HG03095 (cell line): ENCODE measurements around the gene SLC2A4.

Experiments
- ATAC-seq: cut with Tn5 transposase; IDR thresholded peaks from one replicate; pipeline ENCODE4 v1.9.1; 2021; ENCODE audit warnings: moderate library complexity; ENCODE audit not compliant: unreplicated experiment

Gene SLC2A4

DNA sequence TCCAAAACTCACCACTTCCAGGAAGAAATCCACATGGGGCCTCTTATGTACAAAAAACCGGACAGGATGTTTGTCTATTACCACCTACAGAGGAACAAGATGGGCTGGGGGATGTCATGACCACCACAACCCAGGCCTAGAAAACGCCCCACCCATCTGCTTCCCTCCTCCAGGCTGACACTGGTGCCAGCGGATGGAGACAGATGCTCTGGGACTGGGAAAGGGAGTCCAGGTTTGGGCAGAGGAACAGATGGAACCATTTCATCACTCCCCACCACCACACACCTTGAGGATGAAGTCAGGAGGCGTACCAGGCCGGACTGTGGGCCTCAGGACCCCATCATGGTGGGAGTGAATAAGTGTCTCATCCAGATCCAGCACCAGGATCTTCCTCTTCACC is 34.7 kb upstream of the SLC2A4 start:
- no peak for ATAC-seq

DNA sequence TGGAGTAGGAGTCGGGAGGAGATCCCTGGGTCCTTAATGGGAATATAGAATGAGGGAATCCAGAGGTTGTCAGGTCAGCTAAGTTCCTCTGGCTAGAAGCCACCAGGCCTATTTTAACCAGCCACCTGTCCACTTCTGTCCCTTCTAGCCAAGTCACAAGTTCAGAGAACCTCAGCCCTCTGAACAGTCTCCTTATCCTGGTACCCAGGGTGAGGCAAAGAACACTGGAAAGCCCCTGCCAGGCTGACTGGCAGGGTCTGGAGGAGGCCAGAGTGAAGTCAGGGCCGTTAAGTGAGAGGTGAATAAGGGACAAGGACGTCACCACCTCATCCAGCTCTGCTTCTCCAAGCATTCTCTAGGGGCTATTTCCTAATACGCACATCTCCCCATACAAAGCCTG is 32.7 kb upstream of the SLC2A4 start:
- ATAC-seq, result no peak

DNA sequence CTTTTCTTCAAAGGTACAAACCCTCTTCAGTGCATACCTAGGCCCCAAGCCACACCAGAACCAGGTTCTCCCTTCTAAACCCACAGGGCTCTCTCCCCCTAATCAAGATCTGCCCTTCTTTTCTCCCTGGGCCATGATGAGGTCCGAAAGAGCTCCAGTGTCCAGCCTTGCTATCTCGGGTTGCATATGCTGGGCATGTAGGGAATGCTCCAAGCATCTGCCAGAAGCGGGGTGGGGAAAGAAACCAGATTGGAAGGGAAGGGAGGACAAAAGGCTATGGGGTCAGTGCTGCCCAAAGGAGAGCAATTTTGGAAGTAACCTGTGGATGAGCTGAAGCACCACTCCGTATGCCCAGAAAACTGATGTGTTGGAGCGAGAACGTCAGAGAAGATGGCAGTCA is 32.3 kb upstream of the SLC2A4 start:
- no peak for ATAC-seq

DNA sequence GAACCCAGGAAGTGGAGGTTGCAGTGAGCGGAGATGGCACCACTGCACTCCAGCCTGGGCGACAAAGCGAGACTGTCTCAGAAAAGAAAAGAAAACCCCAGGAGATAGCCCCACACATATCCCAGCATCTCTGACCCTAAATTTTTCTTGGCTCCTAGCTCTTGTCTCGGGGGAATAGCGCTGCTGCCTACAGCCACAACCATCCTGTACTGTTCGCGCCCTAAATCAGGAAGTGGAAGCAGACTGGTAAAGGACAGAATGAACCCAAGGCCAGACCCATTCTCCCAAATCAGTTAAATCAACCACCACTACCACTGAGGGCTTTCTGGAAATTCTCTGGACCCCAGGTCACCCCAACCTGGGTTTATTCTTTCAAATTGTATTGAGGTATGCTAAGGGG is 31.7 kb upstream of the SLC2A4 start:
- ATAC-seq, result no peak

DNA sequence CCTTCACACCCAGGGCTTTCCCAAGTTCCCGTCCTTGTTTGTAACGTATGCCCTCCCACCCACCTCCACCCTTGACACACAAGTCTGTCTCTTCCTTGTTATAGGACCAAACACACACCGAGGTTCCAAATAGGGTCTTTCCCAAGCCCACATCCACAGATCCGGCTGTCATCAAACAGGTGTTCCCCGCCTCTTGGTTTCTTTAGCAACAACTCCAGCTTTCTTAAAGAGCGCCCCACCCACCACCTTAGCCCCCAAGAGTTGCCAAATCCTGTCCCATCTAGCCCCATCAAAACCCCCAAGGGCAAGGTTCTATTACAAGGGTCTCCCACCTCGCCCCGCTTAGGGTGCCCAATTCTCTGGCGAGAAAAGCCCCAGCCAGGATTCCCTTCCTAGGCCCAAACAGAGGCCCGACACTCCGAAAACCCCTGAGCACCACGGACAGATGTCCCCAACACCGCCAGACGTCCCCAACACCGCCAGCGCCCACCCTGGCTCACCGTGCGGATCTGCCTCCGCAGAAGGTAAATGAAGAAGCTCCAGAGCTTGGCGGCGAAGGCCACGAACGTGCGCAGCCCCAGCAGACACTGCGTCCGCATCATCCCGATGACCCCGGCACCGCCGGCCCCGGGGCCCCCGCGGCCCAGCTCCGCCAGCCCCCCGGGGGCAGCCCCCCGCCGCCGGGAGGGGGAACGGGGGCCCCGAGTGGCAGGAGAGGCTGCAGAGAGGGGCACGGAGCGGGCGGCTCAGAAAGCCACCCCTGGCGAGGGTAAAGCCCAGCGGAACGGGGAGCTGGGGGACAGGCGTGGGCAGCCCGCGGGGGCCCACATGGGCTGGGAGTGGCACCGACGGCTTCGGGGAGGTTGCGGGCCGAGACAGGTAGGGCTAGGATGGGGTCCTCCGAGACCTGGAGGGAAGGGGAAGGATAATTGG is 30.6 kb upstream of the SLC2A4 start:
- ATAC-seq, result no peak

DNA sequence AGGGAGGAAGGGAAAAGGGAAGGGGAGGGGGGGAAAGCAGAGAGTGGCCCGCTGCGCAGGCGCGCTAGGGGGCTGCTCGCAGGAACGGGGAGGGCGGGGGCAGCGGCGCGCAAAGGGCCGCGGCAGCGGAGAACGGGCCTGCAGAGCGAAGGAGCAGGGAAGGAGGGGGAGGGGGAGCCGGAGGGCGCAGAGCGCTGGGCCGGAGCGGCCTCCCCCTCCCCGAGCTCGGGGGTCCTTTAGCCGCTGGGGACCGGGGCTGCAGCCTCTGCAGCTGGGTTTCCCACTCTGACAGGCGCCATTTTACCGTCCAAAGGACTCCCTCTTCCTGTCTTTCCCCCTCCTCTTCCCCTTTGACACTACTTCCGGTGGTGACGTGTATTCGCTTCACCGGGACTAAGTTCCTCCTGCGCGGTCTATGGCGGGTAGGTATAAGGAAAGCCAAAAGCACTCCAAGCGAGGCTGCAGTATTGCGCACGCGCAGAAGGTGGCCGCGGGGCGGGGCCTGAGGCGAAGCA is 29.8 kb upstream of the SLC2A4 start, which contains the start of gene CTDNEP1:
CTDNEP1 (minus strand) TSS at position 74 of the 515 bp plus-strand sequence. CDS start 438 bp downstream, outside the sequence.
- peak; percentile 77 for ATAC-seq

DNA sequence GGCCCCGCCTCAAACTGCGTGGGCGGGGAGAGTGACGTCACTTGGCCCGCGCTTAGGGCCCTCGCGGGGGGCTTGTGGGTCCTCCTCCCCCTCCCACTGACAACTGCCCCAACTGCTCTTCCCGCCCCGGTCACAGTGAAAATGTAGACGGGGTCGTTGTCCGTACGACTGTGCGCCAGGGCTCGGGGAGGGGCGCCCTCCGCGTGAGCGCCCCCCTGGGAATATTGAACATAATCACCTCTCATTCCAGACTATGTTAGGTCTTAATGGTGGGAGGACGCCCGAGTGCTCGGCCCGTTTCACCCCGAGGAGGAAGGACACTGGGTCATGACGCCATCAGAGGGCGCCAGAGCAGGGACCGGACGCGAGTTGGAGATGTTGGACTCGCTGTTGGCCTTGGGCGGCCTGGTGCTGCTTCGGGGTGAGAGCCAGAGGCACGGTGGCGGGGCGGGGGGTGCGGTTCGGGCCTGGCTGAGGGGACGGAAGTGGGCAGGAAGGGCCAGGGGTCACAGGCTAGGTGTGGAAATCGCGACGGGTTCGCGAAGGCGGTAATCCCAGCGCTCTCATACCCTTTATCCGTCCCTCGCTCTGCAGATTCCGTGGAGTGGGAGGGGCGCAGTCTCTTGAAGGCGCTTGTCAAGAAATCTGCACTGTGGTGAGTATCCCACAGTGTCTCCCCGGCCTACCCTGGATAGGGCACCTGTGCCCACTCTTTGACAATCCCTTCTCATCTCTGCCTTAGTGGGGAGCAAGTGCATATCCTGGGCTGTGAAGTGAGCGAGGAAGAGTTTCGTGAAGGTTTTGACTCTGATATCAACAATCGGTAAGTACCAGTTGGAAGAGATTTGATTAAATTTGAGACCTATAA is 29.1 kb upstream of the SLC2A4 start, which contains the start of gene ELP5:
ELP5 (plus strand) TSS at position 40 of the 868 bp plus-strand sequence; CDS start at position 376, 336 bp downstream.
- ATAC-seq, result peak; percentile 47

DNA sequence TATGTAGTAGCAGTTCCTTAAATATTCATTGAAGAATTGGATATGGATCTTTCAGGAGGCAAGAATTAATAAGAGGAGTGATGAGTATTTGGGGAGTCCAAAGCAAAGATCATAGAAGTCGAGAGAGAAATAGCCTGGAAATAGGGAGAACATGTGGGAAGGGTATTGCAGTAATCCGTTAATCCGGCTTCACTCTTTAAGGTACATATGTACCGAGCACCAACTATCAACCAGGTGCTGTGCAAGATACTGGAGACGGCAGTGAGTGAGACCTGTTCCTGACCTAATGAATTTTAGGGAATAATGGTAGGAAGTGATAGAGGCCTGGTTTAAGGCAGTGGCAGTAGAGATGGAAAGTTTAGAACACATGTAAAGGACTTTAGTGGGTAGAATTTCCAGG is 28.4 kb upstream of the SLC2A4 start:
- no peak for ATAC-seq

DNA sequence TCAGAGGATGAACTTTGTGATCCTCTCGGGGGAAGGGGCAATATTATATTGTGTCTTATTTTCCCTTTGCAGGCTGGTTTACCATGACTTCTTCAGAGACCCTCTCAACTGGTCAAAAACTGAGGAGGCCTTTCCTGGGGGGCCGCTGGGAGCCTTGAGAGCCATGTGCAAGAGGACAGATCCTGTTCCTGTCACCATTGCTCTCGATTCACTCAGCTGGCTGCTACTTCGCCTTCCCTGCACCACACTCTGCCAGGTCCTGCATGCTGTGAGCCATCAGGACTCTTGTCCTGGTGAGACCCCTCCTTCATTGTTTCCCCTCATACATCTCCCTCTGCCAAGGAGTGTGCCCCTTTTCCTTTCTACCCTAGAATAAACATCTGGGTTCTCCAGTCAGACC is 27.0 kb upstream of the SLC2A4 start:
- no peak for ATAC-seq

DNA sequence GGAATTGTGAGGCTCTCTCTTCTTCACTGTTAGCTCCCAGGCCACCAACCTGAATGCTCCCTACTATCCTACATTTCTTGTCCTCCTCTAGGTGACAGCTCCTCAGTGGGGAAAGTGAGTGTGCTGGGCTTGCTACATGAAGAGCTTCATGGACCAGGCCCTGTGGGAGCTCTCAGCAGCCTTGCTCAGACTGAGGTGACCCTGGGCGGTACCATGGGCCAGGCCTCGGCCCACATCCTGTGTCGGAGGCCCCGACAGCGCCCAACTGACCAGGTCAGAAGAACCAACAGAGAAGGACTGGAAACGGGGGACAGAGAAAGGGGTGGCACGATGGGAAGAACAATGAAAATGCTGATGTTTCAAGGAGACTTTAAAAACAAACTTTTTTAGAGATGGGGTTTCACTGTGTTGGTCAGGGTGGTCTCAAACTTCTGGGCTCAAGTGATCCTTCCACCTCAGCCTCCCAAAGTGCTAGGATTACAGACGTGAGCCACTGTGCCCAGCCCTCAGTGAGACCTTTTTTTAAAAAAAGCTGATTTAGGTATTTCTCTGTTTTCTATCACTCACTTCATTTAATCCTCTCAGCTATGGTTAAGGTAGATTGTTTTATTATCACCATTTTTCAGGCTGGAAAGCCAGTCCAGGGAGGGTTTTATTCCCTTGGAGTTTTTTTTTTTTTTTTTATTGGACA is 24.6 kb upstream of the SLC2A4 start:
- ATAC-seq, result no peak

DNA sequence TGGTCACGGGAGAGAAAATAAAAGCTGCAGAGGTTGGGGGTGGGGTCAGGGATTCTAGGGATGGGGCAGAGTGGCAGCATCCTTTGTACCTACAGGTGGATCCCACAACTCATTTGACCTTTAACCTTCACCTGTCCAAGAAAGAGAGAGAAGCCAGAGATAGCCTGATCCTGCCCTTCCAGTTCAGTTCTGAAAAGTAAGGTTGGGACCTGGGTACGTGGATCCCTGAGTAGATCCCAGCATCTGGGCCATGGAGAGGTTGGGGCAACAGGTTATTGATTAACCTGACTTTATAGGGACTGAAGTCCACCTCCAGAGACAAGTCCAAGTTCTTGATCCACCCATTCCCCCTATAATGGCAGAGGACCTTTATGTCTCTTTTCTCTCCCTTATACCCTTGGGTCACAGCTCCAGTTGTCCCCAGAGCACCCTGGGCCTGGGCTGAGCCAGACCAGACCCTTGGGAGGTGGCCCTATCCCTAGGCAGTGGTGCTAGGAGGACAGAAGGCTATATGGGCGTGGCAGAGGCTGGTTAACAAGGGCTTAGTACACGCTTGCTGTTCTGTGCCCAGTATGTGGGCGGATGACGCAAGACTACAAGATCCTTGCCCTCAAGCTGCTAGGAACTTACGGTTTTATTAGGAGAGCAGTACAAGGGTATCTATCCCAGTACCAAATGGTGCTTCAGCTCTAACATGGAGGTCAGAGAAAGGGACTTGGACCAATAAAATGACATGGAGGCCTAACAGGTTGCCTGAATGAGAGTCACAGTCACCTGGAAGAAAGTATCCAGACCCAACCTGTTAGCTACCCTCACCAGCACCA is 22.6 kb upstream of the SLC2A4 start:
- no peak for ATAC-seq

DNA sequence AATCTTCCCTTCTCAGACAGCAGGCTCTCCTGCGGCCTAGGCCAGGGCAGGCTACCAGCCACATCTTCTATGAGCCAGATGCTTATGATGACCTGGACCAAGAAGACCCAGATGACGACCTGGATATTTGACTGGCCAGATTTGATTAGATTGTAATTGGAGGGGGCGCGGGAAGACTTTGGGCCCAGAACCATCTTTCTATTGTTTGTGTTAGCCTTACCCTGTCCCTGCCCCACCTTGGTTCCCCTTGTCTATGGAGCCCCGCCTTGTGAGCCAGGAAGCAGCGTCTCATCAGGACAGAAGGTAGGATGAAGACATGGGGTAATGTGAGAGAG is 22.0 kb upstream of the SLC2A4 start:
- ATAC-seq, result no peak

DNA sequence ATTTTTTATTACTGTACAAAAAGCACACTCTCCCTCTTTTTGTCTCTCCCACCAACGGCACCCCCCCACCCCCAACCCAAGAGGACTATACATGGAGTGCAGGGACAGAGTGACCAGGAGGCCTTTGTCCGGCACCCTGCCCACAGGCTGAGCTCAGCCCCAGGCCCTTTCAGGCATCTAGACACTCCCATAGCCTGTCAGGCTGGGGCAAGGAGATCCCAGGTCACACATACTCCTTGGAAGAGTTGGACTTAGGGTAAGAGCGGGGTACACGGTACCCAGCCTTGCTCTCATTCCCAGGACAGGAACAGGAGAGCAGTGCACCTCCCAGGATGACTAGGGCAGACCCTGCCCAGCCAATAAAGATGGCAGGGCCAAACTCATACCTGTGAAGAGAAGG is 21.4 kb upstream of the SLC2A4 start:
- no peak for ATAC-seq

DNA sequence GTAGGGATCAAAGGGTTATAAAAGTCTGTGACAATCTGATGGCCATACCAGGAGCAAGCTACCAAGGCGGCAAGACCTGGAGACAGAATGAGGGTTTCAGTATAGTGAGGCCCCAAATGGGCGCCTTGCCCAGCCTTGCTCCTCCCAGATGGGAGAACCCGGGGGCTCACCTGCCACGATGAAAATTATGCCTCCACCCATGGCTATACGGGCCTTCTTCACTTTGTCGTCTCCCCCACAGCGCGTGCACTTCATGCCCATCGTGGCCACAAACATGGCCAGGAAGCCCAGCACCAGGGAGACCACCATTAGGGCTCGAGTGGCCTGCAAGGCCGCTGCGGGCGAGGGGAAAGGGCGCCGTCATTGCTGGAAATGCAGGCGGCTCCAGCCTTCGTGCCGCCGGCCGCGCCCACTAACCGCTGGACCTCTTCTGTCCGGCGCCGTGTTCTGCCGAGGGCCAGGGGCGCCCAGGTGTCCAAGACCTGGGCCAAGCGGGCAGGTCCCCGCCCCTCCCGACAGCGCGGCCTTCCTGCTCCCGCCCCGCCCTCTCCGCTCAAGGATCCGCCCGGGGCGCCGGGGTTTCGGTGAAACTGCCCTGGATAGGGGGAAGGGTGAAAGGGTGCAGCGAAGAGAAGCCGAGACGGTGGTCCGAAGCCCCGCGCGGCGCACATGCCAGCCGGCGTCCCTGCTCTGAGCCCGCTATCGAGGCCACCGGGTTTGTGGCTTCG is 20.7 kb upstream of the SLC2A4 start:
- no peak for ATAC-seq

DNA sequence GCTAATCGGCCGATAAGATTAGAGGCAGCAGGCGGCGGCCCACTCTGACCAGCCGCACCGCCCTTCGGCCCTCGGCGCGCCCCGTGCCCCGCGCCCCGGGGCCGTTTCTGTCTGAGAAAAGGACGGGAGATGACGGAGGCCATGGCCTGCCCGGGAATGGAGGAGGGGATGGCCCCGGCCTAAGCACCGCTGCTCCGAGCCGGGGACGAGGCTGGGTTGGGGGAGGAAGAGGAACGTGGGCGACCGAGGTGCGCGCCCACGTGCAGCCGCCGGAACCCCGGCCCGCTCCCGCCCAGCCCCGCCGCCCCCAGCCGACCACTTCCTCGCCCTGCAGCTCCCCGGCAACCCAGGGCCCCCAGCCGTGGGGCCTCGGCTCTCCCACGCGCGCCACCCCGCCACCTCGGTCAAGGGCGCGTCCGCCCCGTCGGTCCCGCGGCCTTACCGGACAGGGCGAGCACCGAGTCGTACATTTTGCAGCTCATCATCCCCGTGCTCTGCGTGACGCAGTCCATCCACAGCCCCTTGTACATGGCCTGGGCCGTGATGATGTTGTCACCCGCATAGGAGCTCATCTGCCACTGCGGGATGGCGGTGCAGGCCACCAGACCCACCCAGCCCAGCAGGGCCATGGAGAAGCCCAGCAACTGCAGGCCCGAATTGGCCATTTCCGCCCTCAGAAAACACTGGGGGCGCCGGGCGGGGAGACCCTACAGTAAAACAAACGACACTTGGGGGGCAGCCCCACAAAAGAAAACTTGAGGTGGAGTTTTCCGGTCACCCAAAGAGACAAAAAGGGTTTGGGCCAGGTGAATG is 19.9 kb upstream of the SLC2A4 start:
- ATAC-seq, result no peak

DNA sequence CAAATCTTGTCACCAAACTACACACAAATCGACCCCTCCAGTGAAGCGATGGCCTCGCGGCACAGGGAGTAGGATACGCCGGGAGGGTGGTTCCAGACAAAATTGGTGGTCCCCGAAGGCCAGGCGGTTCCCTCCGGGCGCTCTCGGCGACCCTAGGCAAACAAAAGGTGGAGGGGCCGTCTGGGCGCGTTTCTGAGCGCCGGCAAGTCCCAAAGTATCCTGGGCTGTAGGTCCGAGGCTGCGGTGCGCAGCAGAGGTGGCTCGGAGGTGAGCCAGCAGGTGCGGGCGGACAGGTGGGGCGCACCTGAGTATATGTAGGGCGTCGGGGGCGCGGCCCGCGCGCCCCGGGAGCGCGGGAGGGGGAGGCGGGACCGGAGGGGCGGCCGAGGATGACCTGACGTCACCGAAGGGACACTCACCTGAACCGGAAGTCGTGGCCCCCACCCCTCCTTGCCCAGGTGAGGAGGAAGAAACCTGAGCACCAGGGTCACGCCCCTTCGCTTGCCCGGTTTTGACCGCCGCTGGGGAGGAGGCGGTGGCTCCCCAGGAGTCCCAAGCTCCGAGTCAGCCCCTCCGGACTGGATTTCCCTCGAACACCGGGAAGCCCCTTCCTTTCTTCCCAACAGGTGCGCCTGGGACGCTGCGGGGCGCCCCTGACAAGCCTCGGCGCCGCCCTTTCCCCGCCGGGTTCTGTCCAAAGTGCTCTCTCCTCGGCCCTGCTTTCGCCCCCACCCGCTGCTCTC is 19.2 kb upstream of the SLC2A4 start, which contains the start of gene CLDN7:
CLDN7 (minus strand) TSS at position 287 of the 743 bp plus-strand sequence. CDS start 435 bp downstream, outside the sequence.
- ATAC-seq, result no peak

DNA sequence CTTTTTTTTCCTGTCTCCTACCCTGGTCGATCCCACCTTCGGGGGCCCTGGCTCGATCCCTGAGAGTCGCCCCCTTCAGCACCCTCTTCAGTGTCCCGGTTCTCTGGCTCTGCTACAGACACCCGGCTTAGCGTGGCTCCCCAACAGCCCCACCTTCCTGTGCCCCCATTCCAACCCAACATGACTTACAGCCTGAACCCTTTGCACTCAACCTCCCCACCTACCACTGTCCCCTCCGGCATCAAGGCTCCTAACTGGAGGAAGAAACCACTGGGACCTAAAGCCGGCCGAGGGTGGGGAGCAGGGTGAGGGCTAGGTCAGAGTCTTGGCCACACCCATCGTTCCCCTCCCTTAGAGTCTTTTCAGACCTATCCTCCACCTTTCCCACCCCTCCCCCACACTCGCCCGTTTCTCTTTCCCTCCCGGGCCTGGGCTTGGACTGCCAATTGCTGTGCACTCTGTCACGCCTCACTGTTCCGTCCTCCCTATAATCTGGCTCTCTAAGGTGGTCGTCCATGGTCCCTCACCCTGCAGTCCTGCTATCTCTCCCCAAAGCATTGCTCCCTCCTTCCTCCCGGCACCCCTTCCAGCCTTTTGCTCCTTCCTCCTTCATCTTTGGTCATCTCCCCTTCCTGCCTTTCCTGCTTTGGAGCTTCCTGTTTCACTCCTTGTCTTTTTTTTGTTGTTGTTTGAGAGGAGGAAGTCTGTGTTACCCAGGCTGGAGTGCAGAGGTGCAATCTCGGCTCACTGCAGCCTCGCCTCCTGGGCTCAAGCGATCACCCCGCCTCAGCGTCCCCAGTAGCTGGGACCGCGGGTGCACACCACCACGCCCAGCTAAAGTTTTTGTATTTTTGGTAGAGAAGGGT is 18.4 kb upstream of the SLC2A4 start:
- no peak for ATAC-seq
